RWPE1 (cell line): ENCODE data around the gene UTP25.
"Not testable (repeated sequence)": the region's sequence is repeated elsewhere in the genome, so short reads cannot be mapped to it uniquely, and the experiment has no call there.

Source experiments
- CTCF ChIA-PET: fragments of 350-600 bp; sonication (Branson Sonifier 250); formaldehyde crosslinking; extraction: SDS; loops from one replicate; lab custom pipeline; 2021; lab: Yijun Ruan, JAX
- POLR2A ChIA-PET: fragments of 400-600 bp; formaldehyde crosslinking; extraction: SDS; loops from one replicate; lab custom pipeline; 2020; ENCODE audit warnings: antibody characterized with exemption; ENCODE audit not compliant: low non-redundant PET; lab: Yijun Ruan, JAX
- DNase-seq: peaks from one replicate; pipeline ENCODE4 v3.0.0; 2012; ENCODE audit warnings: low spot score
- H3K27ac ChIP-seq: fragments of 450-650 bp; 2 replicates; pipeline ENCODE4 v1.5.1; 2017
- TF ChIP-seq, protein P1 (sequence below): fragments of 450-650 bp; conservative IDR thresholded peaks from 2 replicates; pipeline ENCODE4 v1.5.1; 2017; ENCODE audit warnings: low read depth, mild to moderate bottlenecking

Gene UTP25

DNA sequence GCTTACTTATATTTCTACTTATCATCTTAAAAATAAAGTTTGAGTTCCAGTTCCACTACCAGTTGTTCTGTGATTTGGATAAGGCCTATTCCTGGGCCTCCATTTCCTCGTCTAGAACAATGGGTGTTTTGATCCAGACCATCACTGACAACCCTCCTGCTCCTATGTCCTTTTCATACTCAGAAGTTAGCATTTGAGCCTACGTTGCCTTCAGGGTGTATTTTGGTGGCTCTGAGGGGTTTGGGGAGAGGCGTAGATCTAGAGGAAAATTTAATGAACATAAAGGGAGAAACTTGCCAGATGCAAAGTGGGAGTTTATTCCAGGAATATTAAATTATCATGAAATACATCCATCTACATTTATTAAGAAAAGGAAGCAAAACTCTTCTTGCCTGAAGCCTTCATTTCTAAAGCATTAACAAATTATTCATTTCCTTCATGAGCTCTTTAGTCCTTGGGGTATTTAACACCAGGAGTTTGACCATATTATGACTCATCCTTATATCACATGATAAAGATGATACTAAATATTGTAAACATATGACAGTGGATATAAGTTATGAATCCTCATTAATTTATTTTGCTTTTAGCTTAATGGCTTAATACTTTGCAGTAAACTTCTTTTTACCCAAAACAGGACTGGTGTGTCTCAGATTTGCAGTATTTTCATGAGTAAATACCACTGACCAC is 63.0 kb downstream of the UTP25 start:
- ChIA-PET CTCF (interaction anchor here (0.7 kb wide), 1 partner anchor 63 kb away, joined by 4 read pairs; the partner anchor contains the start of gene UTP25), POLR2A (no interaction called here)
- TF ChIP-seq, protein P1, sequence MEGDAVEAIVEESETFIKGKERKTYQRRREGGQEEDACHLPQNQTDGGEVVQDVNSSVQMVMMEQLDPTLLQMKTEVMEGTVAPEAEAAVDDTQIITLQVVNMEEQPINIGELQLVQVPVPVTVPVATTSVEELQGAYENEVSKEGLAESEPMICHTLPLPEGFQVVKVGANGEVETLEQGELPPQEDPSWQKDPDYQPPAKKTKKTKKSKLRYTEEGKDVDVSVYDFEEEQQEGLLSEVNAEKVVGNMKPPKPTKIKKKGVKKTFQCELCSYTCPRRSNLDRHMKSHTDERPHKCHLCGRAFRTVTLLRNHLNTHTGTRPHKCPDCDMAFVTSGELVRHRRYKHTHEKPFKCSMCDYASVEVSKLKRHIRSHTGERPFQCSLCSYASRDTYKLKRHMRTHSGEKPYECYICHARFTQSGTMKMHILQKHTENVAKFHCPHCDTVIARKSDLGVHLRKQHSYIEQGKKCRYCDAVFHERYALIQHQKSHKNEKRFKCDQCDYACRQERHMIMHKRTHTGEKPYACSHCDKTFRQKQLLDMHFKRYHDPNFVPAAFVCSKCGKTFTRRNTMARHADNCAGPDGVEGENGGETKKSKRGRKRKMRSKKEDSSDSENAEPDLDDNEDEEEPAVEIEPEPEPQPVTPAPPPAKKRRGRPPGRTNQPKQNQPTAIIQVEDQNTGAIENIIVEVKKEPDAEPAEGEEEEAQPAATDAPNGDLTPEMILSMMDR: no peak
- no peak overlapping the region for H3K27ac ChIP-seq
- DNase-seq: no peak

DNA sequence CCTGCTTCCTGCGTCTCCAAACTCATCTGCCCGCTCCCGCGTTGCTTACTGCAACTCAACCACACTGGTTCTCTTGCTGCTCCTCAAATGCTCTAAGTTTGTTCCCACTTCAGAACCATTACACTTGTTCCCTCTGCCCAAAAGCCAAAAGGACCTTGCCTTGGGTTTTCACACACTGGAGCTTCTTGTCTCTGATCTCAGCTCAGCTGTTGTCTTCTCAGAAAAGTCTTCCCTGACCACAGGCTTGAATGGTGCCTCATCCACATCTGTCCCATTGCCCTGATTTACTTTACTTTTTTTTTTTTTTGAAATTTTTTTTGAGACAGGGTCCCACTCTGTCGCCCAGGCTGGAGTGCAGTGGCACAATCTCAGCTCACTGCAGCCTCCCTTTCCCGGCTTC is 66.0 kb downstream of the UTP25 start:
- ChIA-PET POLR2A (no interaction called here), CTCF (interaction anchor here (0.6 kb wide), 1 partner anchor 468 kb away, joined by 4 read pairs; no protein-coding TSS in a partner anchor)
- TF ChIP-seq, protein P1: no peak
- no peak for DNase-seq
- no peak overlapping the region for H3K27ac ChIP-seq

DNA sequence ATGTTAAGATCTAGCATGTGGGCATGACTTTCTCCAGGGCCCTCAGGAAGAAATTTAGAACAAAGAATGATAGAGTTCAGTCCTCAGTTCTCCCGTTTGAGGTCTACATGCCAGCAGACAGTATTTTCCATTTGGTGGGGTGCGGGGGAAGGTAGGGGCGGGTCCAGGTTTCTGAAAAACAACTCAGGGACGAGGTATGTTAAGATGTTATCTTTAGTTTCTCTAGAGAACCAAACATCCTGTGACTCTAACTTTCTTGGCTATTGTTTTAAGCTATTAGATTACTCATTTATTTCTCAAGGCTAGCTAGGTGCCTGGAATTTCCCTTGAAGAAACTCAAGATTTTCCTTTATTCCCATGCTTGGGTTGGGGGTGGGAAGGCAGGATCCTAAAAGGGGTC is 67.9 kb downstream of the UTP25 start:
- POLR2A ChIA-PET: no interaction called here
- H3K27ac ChIP-seq: no peak overlapping the region
- TF ChIP-seq, protein P1: no peak
- DNase-seq: peak; percentile 39
- CTCF ChIA-PET: interaction anchor here (1.4 kb wide), 1 partner anchor 28 kb away, joined by 5 read pairs; no protein-coding TSS in a partner anchor

DNA sequence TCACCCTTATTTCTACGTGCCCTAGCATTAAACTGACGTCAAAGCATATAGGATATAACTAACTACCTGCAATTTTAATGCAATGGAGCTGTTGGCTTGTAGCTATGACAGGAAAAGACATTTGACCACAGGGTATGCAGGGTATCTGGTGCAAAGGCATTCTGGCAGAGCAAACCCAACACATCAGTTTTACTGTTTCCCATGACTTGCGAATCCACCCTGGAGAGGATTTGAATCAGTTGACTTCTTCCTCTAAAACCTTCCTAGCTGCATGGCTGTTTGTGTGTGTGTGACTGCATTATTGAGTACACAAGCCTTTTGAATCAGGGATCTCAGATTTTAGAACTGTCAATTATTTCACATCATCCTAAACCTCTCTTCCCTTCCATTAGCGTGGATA is 68.6 kb downstream of the UTP25 start:
- TF ChIP-seq, protein P1: no peak
- ChIA-PET POLR2A (no interaction called here), CTCF (interaction anchor here (1.4 kb wide), 1 partner anchor 29 kb away, joined by 5 read pairs; no protein-coding TSS in a partner anchor)
- no peak overlapping the region for H3K27ac ChIP-seq
- DNase-seq: no peak

DNA sequence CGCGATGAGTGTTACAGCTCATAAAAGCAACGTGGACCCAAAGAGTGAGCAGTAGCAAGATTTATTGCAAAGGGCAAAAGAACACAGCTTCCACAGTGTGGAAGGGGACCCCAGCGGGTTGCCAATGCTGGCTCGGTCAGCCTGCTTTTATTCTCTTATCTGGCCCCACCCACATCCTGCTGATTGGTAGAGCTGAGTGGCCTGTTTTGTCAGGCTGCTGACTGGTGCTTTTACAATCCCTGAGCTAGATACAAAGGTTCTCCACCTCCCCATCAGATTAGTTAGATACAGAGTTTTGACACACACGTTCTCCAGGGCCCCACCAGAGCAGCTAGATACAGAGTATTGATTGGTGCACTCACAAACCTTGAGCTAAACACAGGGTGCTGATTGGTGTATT is 70.5 kb downstream of the UTP25 start:
- CTCF ChIA-PET, DNase-seq, H3K27ac ChIP-seq, POLR2A ChIA-PET: not testable (repeated sequence)

DNA sequence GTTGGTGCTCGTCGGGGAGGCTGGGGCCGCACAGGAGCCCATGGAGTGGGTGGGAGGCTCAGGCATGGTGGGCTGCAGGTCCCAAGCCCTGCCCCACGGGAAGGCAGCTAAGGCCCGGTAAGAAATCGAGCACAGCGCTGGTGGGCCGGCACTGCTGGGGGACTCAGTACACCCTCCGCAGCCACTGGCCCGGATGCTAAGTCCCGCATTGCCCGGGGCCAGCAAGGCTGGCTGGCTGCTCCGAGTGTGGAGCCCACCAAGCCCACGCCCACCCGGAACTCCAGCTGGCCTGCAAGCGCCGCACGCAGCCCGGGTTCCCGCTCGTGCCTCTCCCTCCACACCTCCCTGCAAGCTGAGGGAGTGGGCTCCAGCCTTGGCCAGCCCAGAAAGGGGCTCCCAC is 71.1 kb downstream of the UTP25 start:
- H3K27ac ChIP-seq, DNase-seq, POLR2A ChIA-PET, CTCF ChIA-PET: not testable (repeated sequence)

DNA sequence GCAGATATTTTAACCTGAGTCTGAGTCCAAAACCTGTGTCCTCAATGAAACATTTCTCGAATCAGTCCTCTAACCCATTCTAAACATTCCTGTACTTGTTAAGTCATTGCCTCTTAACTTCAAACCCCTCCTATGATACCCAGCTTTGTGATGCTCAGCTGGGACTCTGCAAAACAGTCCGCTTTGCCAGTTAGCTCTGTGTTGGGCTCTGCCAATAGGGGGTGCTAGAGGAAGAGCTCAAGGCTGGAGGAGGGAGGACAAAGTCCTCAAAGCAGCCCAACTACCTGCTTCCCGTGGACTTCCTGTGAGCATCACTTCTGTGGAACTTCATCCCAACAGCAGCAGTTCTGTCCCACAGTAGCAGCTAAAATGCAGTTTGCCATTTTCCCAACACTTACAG is 72.2 kb downstream of the UTP25 start:
- ChIA-PET CTCF (interaction anchor here (1.3 kb wide), 1 partner anchor 40 kb away, joined by 4 read pairs; no protein-coding TSS in a partner anchor), POLR2A (no interaction called here)
- TF ChIP-seq, protein P1: no peak
- no peak for DNase-seq
- H3K27ac ChIP-seq: no peak overlapping the region
